HG03432 (cell line): Measurements from ENCODE around the gene TMUB1.

Experiments
- ATAC-seq: cut with Tn5 transposase; IDR thresholded peaks from one replicate; pipeline ENCODE4 v1.9.1; 2021; ENCODE audit warnings: mild to moderate bottlenecking, moderate library complexity; ENCODE audit not compliant: unreplicated experiment

TMUB1 gene

GRCh38 chr7:151035026-151035717, 48.1 kb downstream of the TMUB1 start:
- no peak for ATAC-seq

- no peak for ATAC-seq
Measured at GRCh38 chr7:151034312-151035025, 48.8 kb downstream of the TMUB1 start.

DNA sequence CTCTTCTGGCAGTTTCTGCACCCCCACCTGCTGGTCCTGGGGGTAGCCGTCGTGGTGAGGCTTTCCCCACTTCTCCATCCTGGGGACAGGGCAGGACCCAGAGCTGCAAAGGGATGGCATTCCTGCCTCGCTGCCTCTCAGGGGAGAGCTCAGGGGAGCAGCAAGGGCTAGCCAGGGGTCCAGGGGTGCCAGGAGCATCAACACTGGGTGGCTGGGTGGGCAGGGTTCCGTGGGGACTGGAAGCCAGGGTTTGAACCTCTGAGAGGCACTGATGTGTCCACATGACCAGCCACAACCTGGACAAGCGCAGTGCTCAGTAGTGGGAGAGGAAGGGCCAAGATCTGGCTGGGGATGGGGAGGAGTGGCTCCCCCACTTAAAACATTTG, 49.4 kb downstream of the TMUB1 start:
- ATAC-seq = no peak

DNA sequence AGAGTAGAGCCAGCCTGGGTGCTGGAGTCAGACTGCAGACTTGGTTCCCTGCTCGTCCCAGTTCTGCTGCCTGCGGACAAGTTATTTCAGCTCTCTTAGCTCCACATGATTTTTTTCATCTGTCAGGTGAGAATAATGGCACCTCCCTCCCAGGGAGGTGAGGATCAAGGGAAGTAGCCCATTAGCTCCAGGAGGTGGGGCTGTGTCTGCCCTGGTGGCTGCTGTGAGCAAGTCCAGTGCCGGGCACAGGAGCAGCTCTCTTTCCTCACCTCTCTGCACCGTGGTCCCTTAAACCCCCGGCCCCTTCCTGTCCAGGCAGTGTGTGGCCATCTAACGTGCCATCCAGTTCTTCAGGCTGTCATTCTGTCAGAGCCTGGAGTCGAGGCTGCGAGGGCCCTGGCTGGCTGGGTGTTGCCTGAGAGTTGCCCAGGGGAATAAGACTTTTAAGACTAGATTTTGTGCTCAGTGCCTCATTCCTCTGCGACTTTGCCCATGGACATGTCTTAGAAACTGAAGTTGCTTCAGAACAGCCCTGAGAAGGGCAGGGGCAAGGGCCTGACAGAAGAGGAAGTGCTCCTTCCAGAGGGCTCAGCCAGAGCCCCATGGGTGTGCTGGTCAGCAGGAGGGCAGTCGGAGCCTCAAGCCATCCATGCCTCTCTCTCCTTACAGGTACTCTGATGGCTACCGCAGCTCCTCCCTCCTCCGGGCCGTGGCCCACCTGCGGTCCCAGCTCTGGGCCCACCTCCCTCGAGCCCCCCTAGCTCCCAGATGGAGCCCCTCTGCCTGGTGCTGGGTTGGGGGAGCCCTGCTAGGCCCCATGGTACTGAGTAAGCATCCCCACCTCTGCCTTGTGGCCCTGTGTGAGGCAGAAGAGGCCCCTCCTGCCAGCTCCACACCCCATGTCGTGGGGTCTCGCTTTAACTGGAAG, 50.1 kb downstream of the TMUB1 start:
- no peak for ATAC-seq
